Umbilical cord (tissue), 2 donors: ENCODE data around the gene LPIN3. TPM values are rescaled to one million over a fixed set of nuclear protein-coding genes. Genes with fewer than 3 reads are reported as not detected.
A peak's percentile ranks its signal among the peaks of the same experiment; 100 is the strongest.
"Not testable (repeated sequence)": the region's sequence is repeated elsewhere in the genome, so short reads cannot be mapped to it uniquely, and the experiment has no call there.

Experiments used
- DNase-seq: peaks from one replicate; pipeline ENCODE4 v3.0.0-alpha.2; 2015; ENCODE audit warnings: low spot score
- total RNA-seq: library from RNA; depleted of rRNA; stranded (reverse); fragments of >200 nt; gene quantifications from one replicate; pipeline ENCODE4 v1.2.3, GENCODE V29; 2014; ENCODE audit warnings: low replicate concordance; ENCODE audit not compliant: insufficient read depth

The LPIN3 gene
- 6.3 TPM for total RNA-seq

- peak; percentile 93 for DNase-seq
These were observed at the start of gene LPIN3 for GRCh38 chr20:41340327-41341055. Gene LPIN3 (plus strand): TSS chr20:41340821. CDS start chr20:41345804, 4,983 bp downstream.

- DNase-seq: no peak
These were observed 47.2 kb upstream of the LPIN3 start for GRCh38 chr20:41293269-41294037.

GRCh38 chr20:41299899-41300298 is 40.7 kb upstream of the LPIN3 start:
- DNase-seq: no peak

- no peak for DNase-seq
These were observed 40.2 kb upstream of the LPIN3 start for GRCh38 chr20:41300383-41300782.

- no peak for DNase-seq
These were observed 39.7 kb upstream of the LPIN3 start for GRCh38 chr20:41300886-41301285.

GRCh38 chr20:41304002-41304401 is 36.6 kb upstream of the LPIN3 start:
- no peak for DNase-seq

- no peak for DNase-seq
These were observed 36.1 kb upstream of the LPIN3 start for GRCh38 chr20:41304424-41305079.

GRCh38 chr20:41306061-41306727 is 34.4 kb upstream of the LPIN3 start:
- DNase-seq: no peak

- no peak for DNase-seq
These were observed 33.6 kb upstream of the LPIN3 start for GRCh38 chr20:41307021-41307420.

GRCh38 chr20:41308290-41308711 is 32.3 kb upstream of the LPIN3 start:
- DNase-seq: no peak

GRCh38 chr20:41308726-41309413 is 31.8 kb upstream of the LPIN3 start:
- DNase-seq: peak; percentile 62

- no peak for DNase-seq
These were observed 30.8 kb upstream of the LPIN3 start for GRCh38 chr20:41309817-41310216.

- not testable (repeated sequence) for DNase-seq
These were observed 28.6 kb upstream of the LPIN3 start for GRCh38 chr20:41312009-41312408.

GRCh38 chr20:41314386-41314785 is 26.2 kb upstream of the LPIN3 start:
- no peak for DNase-seq

GRCh38 chr20:41316051-41316450 is 24.6 kb upstream of the LPIN3 start:
- no peak for DNase-seq

GRCh38 chr20:41316602-41317545 is 23.7 kb upstream of the LPIN3 start:
- DNase-seq: peak; percentile 66

GRCh38 chr20:41317546-41318270 is 22.9 kb upstream of the LPIN3 start, which contains the start of gene ZHX3:
Gene ZHX3 (minus strand): TSS chr20:41317731. CDS start chr20:41204916, 112,815 bp downstream.
- peak; percentile 99 for DNase-seq

- no peak for DNase-seq
These were observed 22.4 kb upstream of the LPIN3 start for GRCh38 chr20:41318271-41318649.

- no peak for DNase-seq
These were observed 20.2 kb upstream of the LPIN3 start for GRCh38 chr20:41320441-41320840.
